K562 (cell line): ENCODE measurements around the gene KCNK7. TPM values are rescaled to one million over a fixed set of nuclear protein-coding genes. Genes with fewer than 3 reads are reported as not detected.

ENCODE experiments used
- ATAC-seq: fragments of 200-7000 bp; cut with Tn5 transposase; 3 replicates; pipeline ENCODE4 v1.9.1; 2020; ENCODE audit warnings: moderate library complexity
- BruUV-seq: library from RNA; stranded (reverse); fragments of 400-500 nt; replicated peaks from 2 replicates; lab custom pipeline; 2021; lab: Mats Ljungman, UMichigan
- CTCF ChIA-PET: fragments of 300-600 bp; formaldehyde crosslinking; extraction: SDS; loops from one replicate; lab custom pipeline; 2021; ENCODE audit warnings: low intra/inter-chr PET ratio; lab: Yijun Ruan, JAX
- POLR2A ChIA-PET: fragments of 300-600, 350-650 bp; sonication (Branson Sonifier 250); formaldehyde crosslinking; extraction: SDS; loops from one replicate; lab custom pipeline; 2021; ENCODE audit warnings: antibody characterized with exemption, inconsistent platforms; lab: Yijun Ruan, JAX
- DNase-seq, 4 experiments: peaks; one replicate each; pipeline versions ENCODE4 v3.0.0 to v3.0.0-alpha.2; 2011 to 2018; ENCODE audit warnings: low spot score in 3 of 4, mixed read lengths in 3 of 4; ENCODE audit errors: extremely low read depth in 1 of 4
- FAIRE-seq: peaks from 2 replicates; lab custom pipeline; 2011; peaks lifted over from hg19 to GRCh38; lab: Jason Lieb, UNC
- H2AFZ ChIP-seq: 2 replicates; pipeline ENCODE4 v1.6.0; 2011; ENCODE audit warnings: low read depth, low read length, control low read depth, inconsistent platforms
- H3K27ac ChIP-seq: fragments of 200-600 bp; 3 replicates; pipeline ENCODE4 v1.8.0; 2011; ENCODE audit warnings: low read depth, mild to moderate bottlenecking, control low read depth, inconsistent platforms, low read length, moderate library complexity, mixed read lengths; ENCODE audit errors: extremely low read depth
- H3K27me3 ChIP-seq, 2 experiments: fragments of 300-600 bp in 1 of 2; 2 replicates in 1 of 2; 3 replicates in 1 of 2; pipeline versions ENCODE4 v1.6.0 to v1.8.0; 2011; ENCODE audit warnings: inconsistent platforms in 2 of 2, low read length in 2 of 2, mild to moderate bottlenecking in 1 of 2, mixed read lengths in 1 of 2, moderate library complexity in 1 of 2; ENCODE audit not compliant: control insufficient read depth in 2 of 2, insufficient read depth in 2 of 2
- H3K36me3 ChIP-seq: fragments of 300-600 bp; 3 replicates; pipeline ENCODE4 v1.8.0; 2011; ENCODE audit warnings: mild to moderate bottlenecking, low read length, inconsistent platforms; ENCODE audit not compliant: control insufficient read depth, insufficient read depth
- H3K4me1 ChIP-seq, 2 experiments: fragments of 200-600 bp in 1 of 2; replicated peaks in 1 of 2; 2 replicates in 1 of 2; 3 replicates in 1 of 2; pipeline versions ENCODE4 v1.5.1 to v1.8.0; 2011; ENCODE audit warnings: inconsistent platforms in 2 of 2, low read length in 2 of 2, mild to moderate bottlenecking in 1 of 2, mixed read lengths in 1 of 2, moderate library complexity in 1 of 2; ENCODE audit not compliant: control insufficient read depth in 2 of 2, insufficient read depth in 2 of 2
- H3K4me2 ChIP-seq: 2 replicates; pipeline ENCODE4 v1.6.1; 2011; ENCODE audit warnings: low read length, control low read depth, inconsistent platforms, mixed read lengths; ENCODE audit not compliant: insufficient read depth
- H3K4me3 ChIP-seq: fragments of 200-600 bp; sonication (generic), shearing (Covaris generic); 2 replicates; pipeline ENCODE4 v1.5.1; 2016; ENCODE audit warnings: control low read depth, inconsistent platforms
- H3K79me2 ChIP-seq: fragments of 200-600 bp; 3 replicates; pipeline ENCODE4 v1.8.0; 2011; ENCODE audit warnings: low read length, inconsistent platforms; ENCODE audit not compliant: control insufficient read depth, insufficient read depth
- H3K9ac ChIP-seq, 2 experiments: 2 replicates each; pipeline versions ENCODE4 v1.6.0 to v1.6.1; 2011; ENCODE audit warnings: low read depth in 2 of 2, low read length in 2 of 2, control low read depth in 1 of 2, inconsistent platforms in 1 of 2, mild to moderate bottlenecking in 1 of 2, mixed read lengths in 1 of 2; ENCODE audit not compliant: insufficient read depth in 1 of 2
- H3K9me1 ChIP-seq: one replicate; pipeline ENCODE4 v1.6.0; 2011; ENCODE audit warnings: inconsistent platforms, mild to moderate bottlenecking, low read length, moderate library complexity; ENCODE audit not compliant: control insufficient read depth, insufficient read depth
- H3K9me3 ChIP-seq: replicated peaks from 2 replicates; pipeline ENCODE4 v1.5.1; 2011; ENCODE audit warnings: low read depth, low read length, inconsistent platforms; ENCODE audit not compliant: control insufficient read depth, insufficient read depth
- H4K20me1 ChIP-seq: replicated peaks from 2 replicates; pipeline ENCODE4 v1.6.1; 2011; ENCODE audit warnings: low read length, inconsistent platforms, mixed read lengths; ENCODE audit not compliant: control insufficient read depth, insufficient read depth
- CBFB ChIP-seq: sonication (generic); formaldehyde crosslinking; IDR thresholded peaks from 2 replicates; pipeline ENCODE4 v1.4.0; 2020; ENCODE audit warnings: mild to moderate bottlenecking, missing genetic modification reagents
- HDAC6 ChIP-seq: IDR thresholded peaks from 2 replicates; pipeline ENCODE4 v1.6.1; 2012; ENCODE audit warnings: low read depth, mild to moderate bottlenecking, control low read depth, inconsistent platforms, low read length, moderate library complexity
- HMG20A ChIP-seq: fragments of 450-650 bp; formaldehyde crosslinking; conservative IDR thresholded peaks from 2 replicates; pipeline ENCODE4 v1.4.0; 2020; ENCODE audit warnings: mild to moderate bottlenecking, mixed read lengths
- JUNB ChIP-seq: fragments of 450-650 bp; formaldehyde crosslinking; conservative IDR thresholded peaks from 2 replicates; pipeline ENCODE4 v1.4.0; 2020; ENCODE audit warnings: mild to moderate bottlenecking
- KAT2B ChIP-seq: IDR thresholded peaks from one replicate; pipeline ENCODE4 v1.6.1; 2012; ENCODE audit warnings: low read depth, mild to moderate bottlenecking, control low read depth, inconsistent platforms, low read length, moderate library complexity
- PHB2 ChIP-seq: fragments of 450-650 bp; IDR thresholded peaks from 2 replicates; pipeline ENCODE4 v1.6.1; 2017; ENCODE audit warnings: low read depth
- TRIM28 ChIP-seq: fragments of 450-650 bp; IDR thresholded peaks from 2 replicates; pipeline ENCODE4 v1.6.1; 2017
- ZNF347 ChIP-seq: fragments of 450-650 bp; formaldehyde crosslinking; IDR thresholded peaks from 2 replicates; pipeline ENCODE4 v1.4.0; 2020; ENCODE audit warnings: low read depth, mild to moderate bottlenecking, moderate library complexity
- WGBS: fragments of 100-300 bp; shearing (Covaris generic); methylation state at CpG from one replicate; pipeline ENCODE4 v1.1.6; 2016; ENCODE audit warnings: low coverage, mixed read lengths; ENCODE audit not compliant: insufficient coverage; ENCODE audit errors: missing lambda C conversion rate; 5-methylcytosine and 5-hydroxymethylcytosine counted together
- in situ Hi-C: fragments of 300-500 bp; cut with MboI; formaldehyde crosslinking; loops from 4 replicates; pipeline ENCODE4 v1.15.0; 2018; ENCODE audit warnings: inconsistent platforms, mixed read lengths
- intact Hi-C: fragments of 100-400 bp; cut with micrococcal nuclease; formaldehyde crosslinking; loops from 2 replicates; pipeline ENCODE4 v1.14.2; 2022
- polyA plus RNA-seq, 8 experiments: library from polyadenylated mRNA; depleted of rRNA in 4 of 8; stranded (reverse) in 5 of 8; unstranded in 3 of 8; fragments of >200 nt; fragmentation: Nextera tagmentation in 2 of 8; fragmentation: Illumina TruSeq in 1 of 8; extraction: Ambion mirVana in 2 of 8; extraction: Trizol in 1 of 8; gene quantifications; 2 replicates each; pipeline versions ENCODE4 v1.2.1 to v1.2.3, GENCODE V29; 2011 to 2014; ENCODE audit warnings: inconsistent platforms in 1 of 8, missing spikeins in 1 of 8
- total RNA-seq, 7 experiments: library from RNA; depleted of rRNA in 6 of 7; stranded (reverse); fragments of >200 nt in 6 of 7; fragmentation: Illumina TruSeq in 2 of 7; extraction: Trizol in 2 of 7; gene quantifications; 2 replicates each; pipeline versions ENCODE4 v1.2.1 to v1.2.3, GENCODE V29; 2011 to 2021; ENCODE audit warnings: low replicate concordance in 1 of 7
- TF ChIP-seq, protein P1 (sequence below): fragments of 450-650 bp; IDR thresholded peaks from 2 replicates; pipeline ENCODE4 v1.6.1; 2018; ENCODE audit not compliant: partially characterized antibody
- TF ChIP-seq, protein P2 (sequence below): fragments of 450-650 bp; IDR thresholded peaks from one replicate; pipeline ENCODE4 v1.6.1; 2018; ENCODE audit warnings: mild to moderate bottlenecking, moderate library complexity; ENCODE audit not compliant: partially characterized antibody
- TF ChIP-seq, protein P3 (sequence below), 2 experiments: fragments of 450-650 bp in 1 of 2; IDR thresholded peaks; 2 replicates each; pipeline ENCODE4 v1.6.1; 2011 to 2017; ENCODE audit warnings: low read depth in 2 of 2, antibody characterized with exemption in 1 of 2, borderline replicate concordance in 1 of 2, low read length in 1 of 2, mild to moderate bottlenecking in 1 of 2, mixed read lengths in 1 of 2; ENCODE audit not compliant: control insufficient read depth in 1 of 2

The KCNK7 gene
- total and polyA plus RNA-seq, 9 of the 15 experiments (the other 6 are each of a cell fraction or from before 2014, with no cell fraction given) = 0.07 to 0.40 TPM; not detected in 7

DNA sequence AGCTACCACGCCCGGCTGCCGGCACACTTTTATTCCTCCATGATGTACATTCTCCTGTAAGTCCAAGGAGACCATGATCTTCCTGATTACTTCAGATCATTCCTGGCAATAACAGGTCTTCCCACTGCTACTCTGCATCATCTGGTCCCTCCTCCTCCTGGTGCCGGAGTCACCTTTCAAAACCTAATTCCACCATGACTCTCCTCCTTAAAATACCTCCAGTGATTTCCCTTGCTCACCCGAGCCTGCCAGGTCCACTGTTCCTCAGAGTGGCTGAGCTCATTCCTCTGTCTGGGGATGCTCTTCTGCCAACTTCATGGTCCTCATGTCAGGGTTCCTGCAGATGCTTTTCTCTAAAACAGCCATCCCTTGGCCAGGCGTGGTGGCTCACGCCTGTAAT is 33.6 kb downstream of the KCNK7 start:
- CTCF ChIA-PET = no interaction called here
- peaks cover 32 to 50% of the 10 kb centered on the region in 2 experiments for H3K4me1 ChIP-seq
- no peak overlapping the region for H3K27ac ChIP-seq
- H3K9ac ChIP-seq = no peak overlapping the region
- FAIRE-seq (no peak), DNase-seq (no peak), ATAC-seq (no peak)
- H3K36me3 ChIP-seq = no peaks in the 10 kb centered on the region
- BruUV-seq = no TSS peak
- no peak overlapping the region for H3K4me3 ChIP-seq
- H3K4me2 ChIP-seq = no peak overlapping the region
- in situ Hi-C loops = no loop called here
- H3K9me1 ChIP-seq = no peaks in the 10 kb centered on the region
- 65% methylated on average over 7 of the region's 7 CpGs for WGBS
- H3K27me3 ChIP-seq = no peaks in the 10 kb centered on the region
- H2AFZ ChIP-seq = no peak overlapping the region
- POLR2A ChIA-PET = interaction anchor here (0.7 to 3.6 kb wide), 4 partner anchors 10 to 139 kb away, joined by 3 to 22 read pairs (median 4); partner anchors contain the start of genes FAM89B, MALAT1 and ZNRD2
- H3K79me2 ChIP-seq = no peaks in the 10 kb centered on the region
- no peaks in the 10 kb centered on the region for H4K20me1 ChIP-seq
- H3K9me3 ChIP-seq = no peaks in the 10 kb centered on the region
- intact Hi-C loops = no loop called here
- no peak for TF ChIP-seq CBFB (CRISPR knock-in tag)
- TF ChIP-seq, protein P1, sequence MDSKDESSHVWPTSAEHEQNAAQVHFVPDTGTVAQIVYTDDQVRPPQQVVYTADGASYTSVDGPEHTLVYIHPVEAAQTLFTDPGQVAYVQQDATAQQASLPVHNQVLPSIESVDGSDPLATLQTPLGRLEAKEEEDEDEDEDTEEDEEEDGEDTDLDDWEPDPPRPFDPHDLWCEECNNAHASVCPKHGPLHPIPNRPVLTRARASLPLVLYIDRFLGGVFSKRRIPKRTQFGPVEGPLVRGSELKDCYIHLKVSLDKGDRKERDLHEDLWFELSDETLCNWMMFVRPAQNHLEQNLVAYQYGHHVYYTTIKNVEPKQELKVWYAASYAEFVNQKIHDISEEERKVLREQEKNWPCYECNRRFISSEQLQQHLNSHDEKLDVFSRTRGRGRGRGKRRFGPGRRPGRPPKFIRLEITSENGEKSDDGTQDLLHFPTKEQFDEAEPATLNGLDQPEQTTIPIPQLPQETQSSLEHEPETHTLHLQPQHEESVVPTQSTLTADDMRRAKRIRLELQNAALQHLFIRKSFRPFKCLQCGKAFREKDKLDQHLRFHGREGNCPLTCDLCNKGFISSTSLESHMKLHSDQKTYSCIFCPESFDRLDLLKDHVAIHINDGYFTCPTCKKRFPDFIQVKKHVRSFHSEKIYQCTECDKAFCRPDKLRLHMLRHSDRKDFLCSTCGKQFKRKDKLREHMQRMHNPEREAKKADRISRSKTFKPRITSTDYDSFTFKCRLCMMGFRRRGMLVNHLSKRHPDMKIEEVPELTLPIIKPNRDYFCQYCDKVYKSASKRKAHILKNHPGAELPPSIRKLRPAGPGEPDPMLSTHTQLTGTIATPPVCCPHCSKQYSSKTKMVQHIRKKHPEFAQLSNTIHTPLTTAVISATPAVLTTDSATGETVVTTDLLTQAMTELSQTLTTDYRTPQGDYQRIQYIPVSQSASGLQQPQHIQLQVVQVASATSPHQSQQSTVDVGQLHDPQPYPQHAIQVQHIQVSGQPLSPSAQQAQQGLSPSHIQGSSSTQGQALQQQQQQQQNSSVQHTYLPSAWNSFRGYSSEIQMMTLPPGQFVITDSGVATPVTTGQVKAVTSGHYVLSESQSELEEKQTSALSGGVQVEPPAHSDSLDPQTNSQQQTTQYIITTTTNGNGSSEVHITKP = no peak
- TF ChIP-seq KAT2B = no peak
- TF ChIP-seq JUNB (CRISPR knock-in tag) = no peak
- TF ChIP-seq PHB2 = no peak
- no peak for TF ChIP-seq HDAC6
- no peak for TF ChIP-seq ZNF347 (CRISPR knock-in tag)
- TF ChIP-seq, protein P2, sequence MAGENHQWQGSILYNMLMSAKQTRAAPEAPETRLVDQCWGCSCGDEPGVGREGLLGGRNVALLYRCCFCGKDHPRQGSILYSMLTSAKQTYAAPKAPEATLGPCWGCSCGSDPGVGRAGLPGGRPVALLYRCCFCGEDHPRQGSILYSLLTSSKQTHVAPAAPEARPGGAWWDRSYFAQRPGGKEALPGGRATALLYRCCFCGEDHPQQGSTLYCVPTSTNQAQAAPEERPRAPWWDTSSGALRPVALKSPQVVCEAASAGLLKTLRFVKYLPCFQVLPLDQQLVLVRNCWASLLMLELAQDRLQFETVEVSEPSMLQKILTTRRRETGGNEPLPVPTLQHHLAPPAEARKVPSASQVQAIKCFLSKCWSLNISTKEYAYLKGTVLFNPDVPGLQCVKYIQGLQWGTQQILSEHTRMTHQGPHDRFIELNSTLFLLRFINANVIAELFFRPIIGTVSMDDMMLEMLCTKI = no peak
- TF ChIP-seq, protein P3, sequence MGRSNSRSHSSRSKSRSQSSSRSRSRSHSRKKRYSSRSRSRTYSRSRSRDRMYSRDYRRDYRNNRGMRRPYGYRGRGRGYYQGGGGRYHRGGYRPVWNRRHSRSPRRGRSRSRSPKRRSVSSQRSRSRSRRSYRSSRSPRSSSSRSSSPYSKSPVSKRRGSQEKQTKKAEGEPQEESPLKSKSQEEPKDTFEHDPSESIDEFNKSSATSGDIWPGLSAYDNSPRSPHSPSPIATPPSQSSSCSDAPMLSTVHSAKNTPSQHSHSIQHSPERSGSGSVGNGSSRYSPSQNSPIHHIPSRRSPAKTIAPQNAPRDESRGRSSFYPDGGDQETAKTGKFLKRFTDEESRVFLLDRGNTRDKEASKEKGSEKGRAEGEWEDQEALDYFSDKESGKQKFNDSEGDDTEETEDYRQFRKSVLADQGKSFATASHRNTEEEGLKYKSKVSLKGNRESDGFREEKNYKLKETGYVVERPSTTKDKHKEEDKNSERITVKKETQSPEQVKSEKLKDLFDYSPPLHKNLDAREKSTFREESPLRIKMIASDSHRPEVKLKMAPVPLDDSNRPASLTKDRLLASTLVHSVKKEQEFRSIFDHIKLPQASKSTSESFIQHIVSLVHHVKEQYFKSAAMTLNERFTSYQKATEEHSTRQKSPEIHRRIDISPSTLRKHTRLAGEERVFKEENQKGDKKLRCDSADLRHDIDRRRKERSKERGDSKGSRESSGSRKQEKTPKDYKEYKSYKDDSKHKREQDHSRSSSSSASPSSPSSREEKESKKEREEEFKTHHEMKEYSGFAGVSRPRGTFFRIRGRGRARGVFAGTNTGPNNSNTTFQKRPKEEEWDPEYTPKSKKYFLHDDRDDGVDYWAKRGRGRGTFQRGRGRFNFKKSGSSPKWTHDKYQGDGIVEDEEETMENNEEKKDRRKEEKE (IDR thresholded peaks at IDR 0.05; ENCODE audit: borderline replicate concordance in 1 of 2, control insufficient read depth in 1 of 2, low read depth in 2 of 2, low read length in 1 of 2) = no peak
- no peak for TF ChIP-seq TRIM28
- TF ChIP-seq HMG20A (CRISPR knock-in tag) = no peak
